Activated CD8-positive, alpha-beta memory T cell treated with anti-CD3 and anti-CD28 coated beads for 4 hours (primary cell): ENCODE data around the gene ATP6V0D1.

Experiments
- DNase-seq, 2 donors: peaks; one replicate each; pipeline ENCODE4 v3.0.0-alpha.2; 2020; ENCODE audit warnings: low read depth in 2 of 2

Gene ATP6V0D1

GRCh38 chr16:67445913-67446907 lies 34.7 kb downstream of the ATP6V0D1 start:
- DNase-seq = no peak

- DNase-seq = no peak
These were observed 35.5 kb downstream of the ATP6V0D1 start for GRCh38 chr16:67445441-67445912.

- no peak for DNase-seq
These were observed 35.9 kb downstream of the ATP6V0D1 start for GRCh38 chr16:67445126-67445426.

DNA sequence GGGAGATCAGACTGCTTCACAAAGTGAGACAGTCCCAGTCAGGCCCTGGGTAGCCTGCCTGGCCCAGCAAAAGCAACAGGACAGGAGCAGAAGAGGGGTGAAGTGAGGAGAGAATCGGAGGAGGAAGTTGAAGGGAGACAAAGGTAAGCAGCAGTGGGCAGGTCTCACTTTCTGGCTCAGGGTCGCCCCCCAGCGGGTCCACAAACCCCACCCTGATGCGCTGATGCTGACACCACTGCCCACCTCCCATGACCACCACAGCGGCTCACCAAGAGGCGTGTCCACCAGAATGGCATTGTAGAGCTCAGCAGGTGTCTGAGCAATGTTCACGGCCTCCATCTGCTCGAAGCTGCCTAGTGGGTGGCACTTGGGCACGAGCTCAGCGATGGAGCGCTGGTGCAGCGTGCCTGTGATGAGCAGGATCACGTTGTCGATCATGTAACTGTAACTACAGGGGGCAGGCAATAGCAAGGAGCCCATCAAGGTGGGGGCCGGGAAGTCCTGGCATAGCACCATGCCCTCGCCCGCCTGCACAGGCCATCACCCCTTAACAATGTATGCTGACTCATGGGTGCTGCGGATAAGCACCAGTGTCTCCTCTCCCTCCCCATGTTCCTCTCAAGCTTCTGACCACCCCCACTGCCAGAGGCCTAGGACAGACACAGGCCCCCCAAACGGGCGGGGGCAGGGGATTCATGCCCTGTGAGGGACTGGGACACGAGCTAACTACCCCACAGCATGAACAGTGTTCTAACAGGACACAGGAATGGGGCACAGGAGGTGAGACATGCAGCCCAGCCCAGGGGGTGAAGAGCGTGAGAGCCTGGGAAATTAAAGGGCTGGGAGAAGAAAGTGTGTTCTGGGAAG lies 36.5 kb downstream of the ATP6V0D1 start:
- DNase-seq = no peak

DNA sequence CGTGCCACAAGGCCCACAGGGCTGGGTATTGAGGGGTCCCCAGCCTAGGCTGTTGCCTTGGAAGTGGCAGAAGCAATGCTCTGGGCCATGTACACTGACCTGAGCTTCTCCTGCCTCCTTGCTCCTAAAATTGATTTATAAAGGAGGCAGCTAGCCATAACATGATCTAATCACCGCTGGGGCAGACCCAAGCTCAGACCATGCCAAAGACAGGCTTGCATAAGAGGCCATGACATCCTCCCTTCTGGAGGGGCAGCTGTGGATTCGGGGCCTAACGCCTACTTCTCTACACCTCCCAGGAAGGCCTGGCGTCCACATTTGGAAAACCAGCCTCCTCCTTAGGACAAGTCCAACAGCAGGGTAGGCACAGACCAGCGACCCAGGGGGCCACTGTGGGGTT lies 37.7 kb downstream of the ATP6V0D1 start:
- DNase-seq = no peak

- no peak for DNase-seq
These were observed 38.2 kb downstream of the ATP6V0D1 start for GRCh38 chr16:67442581-67443255.

DNA sequence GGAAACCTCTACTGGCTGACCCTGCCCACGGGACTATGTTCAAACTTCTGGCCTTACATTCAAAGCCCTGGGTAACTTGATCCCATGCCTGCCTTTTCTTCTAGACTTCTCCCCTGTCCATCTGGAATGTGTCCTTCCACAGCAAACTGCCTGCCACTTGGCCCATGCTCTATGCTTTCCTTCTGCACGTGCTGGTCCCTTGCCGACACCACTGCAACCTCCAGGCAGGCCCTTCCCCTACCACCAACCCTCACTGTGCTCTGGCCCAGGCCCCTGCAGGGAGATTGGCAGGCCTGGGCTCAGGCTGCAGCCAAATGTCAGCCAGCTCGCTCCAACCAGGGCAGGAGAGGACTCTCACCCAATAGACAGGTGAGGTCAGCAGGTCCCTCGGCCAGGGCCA lies 39.0 kb downstream of the ATP6V0D1 start:
- no peak for DNase-seq

DNA sequence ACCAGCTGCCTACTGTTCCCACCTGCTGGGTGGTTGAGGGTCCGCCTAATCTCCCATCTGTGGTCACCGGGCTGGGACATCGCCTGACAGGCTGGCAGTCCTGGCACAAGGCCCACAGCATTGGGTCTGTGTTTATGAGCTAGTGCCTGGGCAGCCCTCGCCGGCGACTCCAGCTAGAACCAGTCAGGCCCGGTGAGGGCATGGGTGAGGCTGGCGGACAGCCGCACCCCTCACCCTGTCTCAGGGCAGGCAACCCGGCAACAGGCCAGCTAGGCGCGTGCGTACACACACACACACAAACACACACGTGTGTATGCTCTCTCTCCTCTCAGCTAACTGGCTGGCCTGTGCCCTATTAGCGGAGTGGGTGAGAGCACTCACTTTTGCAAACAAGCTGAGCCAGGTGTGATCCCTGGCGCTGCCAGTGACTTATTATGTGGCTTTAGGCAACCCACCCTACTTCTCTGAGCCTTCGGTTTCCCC lies 39.6 kb downstream of the ATP6V0D1 start:
- no peak for DNase-seq

- no peak for DNase-seq
These were observed 42.0 kb downstream of the ATP6V0D1 start for GRCh38 chr16:67438824-67439393.

DNA sequence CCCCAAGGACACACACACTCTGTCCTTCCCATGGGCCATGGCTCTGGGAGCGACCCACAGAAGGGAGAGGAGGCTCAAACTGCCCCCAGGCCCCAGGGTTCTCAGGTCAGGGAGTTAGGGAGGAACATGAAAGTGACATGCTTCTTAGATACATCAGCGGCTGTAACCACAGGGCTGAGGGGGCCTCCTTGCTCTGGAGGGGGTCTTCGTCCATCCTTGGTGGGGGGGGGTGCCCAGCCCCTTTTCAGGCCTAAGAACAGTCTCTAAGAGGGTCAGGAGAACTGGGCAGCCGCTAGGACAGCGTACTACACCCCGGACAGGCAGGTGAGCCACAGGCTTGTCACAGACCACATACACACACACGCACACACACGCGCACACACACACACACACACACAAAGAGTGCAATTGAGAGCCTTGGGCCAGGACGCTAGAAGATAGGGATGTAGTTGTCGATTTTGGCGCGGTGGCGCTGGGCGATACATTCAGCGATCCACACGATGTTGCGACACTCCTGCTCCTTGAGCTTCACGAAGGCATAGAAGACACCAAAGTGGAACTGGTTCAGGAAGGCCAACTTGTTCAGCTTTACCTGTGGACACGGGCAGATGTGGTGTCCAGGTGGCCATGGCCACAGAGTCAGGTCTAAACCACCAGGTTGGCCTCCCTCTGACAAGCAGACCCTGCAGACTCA lies 42.7 kb downstream of the ATP6V0D1 start:
- no peak for DNase-seq

DNA sequence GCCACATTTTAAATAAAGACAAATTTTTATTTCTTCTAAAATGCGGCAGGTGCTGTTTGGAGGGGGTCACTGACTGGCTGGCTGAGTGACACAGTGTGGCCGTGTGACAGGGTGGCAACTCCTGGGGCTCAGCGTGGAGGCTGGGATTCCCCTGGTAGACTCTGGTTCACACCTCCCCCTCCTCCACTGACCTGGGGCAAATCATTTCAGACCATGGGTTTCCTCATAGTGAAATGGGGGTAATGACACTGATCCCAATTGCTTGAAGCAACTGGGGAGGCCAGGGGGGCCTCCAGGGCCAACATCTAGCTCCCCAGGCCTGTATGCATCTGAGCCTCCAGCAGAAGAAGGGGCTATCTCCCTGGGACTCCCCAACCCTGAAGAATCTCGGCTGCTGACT lies 43.4 kb downstream of the ATP6V0D1 start:
- DNase-seq = no peak

DNA sequence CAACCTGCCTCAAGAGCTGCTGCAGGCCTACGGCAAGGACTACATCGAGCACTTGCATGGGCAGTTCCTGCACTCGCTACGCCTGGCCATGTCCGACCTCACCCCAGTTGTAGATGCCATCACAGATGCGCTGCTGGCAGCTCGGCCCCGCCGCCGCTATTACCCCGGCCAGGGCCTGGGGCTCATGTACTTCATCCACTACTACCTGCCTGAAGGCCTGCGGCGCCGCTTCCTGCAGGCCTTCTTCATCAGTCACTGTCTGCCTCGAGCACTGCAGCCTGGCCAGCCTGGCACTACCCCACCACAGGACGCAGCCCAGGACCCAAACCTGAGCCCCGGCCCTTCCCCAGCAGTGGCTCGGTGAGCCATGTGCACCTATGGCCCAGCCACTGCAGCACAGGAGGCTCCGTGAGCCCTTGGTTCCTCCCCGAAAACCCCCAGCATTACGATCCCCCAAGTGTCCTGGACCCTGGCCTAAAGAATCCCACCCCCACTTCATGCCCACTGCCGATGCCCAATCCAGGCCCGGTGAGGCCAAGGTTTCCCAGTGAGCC lies 44.2 kb downstream of the ATP6V0D1 start:
- DNase-seq = no peak

DNA sequence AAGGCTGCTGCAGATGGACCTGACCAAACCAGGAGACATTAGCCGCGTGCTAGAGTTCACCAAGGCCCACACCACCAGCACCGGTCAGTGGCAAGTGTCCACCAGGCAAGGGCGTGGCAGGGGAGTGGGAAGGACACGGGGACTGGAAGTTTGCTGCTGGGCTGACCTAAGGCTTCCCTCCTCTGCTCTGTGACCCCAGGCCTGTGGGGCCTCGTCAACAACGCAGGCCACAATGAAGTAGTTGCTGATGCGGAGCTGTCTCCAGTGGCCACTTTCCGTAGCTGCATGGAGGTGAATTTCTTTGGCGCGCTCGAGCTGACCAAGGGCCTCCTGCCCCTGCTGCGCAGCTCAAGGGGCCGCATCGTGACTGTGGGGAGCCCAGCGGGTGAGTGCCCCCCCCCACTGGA lies 45.2 kb downstream of the ATP6V0D1 start:
- no peak for DNase-seq

GRCh38 chr16:67433131-67433719 lies 47.7 kb downstream of the ATP6V0D1 start:
- DNase-seq = no peak

DNA sequence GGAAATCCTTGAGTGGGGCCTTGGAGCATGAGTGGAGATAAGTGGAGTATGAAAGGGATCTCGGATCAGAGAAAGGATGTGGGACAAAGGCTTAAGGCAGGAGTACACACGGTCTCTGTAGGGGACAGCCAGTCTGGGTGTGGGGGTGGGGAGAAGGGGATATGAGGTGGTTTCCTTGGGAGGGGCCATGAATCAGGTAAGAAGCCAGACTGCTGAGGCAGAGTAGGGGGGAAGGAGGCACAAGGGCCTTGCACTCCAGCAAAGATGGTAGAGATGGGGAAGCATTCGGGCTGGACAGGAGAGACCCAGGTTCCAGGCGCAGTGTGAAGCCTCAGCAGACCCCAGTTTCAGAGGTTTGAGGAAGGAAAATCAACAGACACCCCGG lies 48.5 kb downstream of the ATP6V0D1 start:
- DNase-seq = no peak

GRCh38 chr16:67431775-67432505 lies 49.0 kb downstream of the ATP6V0D1 start:
- DNase-seq = no peak

DNA sequence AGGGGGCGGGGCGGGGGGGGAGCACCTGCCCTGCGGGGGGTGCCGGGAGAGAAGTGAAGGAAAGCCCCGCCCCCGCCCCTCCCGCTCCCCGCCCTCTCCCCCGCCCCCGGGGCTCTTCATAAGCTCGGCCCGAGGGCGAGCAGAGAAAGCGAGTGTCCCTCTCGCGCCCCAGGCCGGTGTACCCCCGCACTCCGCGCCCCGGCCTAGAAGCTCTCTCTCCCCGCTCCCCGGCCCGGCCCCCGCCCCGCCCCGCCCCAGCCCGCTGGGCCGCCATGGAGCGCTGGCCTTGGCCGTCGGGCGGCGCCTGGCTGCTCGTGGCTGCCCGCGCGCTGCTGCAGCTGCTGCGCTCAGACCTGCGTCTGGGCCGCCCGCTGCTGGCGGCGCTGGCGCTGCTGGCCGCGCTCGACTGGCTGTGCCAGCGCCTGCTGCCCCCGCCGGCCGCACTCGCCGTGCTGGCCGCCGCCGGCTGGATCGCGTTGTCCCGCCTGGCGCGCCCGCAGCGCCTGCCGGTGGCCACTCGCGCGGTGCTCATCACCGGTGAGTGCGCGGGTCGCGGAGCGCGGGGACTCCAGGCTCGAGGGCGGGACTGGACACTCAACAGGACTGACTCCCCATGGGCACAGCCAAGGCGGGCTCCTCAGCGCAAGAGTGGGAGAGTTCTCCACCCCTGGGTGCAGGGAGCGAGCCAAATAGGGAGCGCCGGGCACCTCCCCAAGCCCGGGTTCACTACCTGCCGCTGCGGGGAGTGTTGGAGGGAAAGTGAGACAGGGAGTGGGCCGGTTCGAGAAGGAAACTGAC lies 49.8 kb downstream of the ATP6V0D1 start, which contains the start of gene HSD11B2:
HSD11B2 (plus strand) TSS at position 145 of the 798 bp plus-strand sequence; CDS start at position 273, 128 bp downstream.
- DNase-seq = no peak

DNA sequence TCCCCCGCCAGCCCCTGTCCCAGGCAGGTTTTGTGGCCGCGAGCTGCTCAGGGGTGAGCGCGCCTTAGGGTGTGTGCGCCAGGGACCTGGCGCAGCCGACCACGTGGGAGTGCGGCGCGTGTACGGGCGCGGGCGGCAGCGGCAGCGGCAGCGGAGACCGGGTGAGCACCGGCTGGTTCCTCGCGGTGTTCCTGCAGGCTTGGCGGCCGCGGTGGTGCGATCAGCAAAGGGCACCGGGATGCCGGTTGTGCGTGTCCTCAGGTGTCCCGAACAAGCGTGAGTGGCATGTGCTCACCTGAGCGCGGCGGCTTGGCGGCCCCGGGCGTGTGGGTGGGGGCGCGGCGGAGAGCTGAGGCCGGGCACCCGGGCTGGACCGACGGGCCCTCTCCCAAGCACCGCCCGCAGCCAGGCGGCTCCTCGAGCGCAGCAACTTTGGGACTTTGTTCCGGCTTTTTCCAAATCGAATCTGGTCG lies 50.4 kb downstream of the ATP6V0D1 start:
- DNase-seq = peak in 1 of 2 donors; percentile 13
